ENCODE data around the gene HPD. TPM values are rescaled to one million over a fixed set of nuclear protein-coding genes. Genes with fewer than 3 reads are reported as not detected.
A peak's percentile ranks its signal among the peaks of the same experiment; 100 is the strongest.

The HPD gene
- total RNA-seq, 2 experiments from 2014 or later, result not detected

GRCh38 chr12:121838126-121838525 is 20.5 kb downstream of the HPD start:
- Mint-ChIP-seq H3K27me3 (ENCODE audit: low read depth) (no peaks in the 10 kb centered on the region), H3K9me3 (no peaks in the 10 kb centered on the region), H3K27ac (no peak overlapping the region), H3K4me1 (ENCODE audit: low read depth) (peaks cover 11% of the 10 kb centered on the region), H3K4me3 (no peak overlapping the region), H3K36me3 (ENCODE audit: low read depth) (no peaks in the 10 kb centered on the region)
- intact Hi-C loops (cut with micrococcal nuclease), result loop anchor here (2.0 kb wide), 1 partner anchor 241 kb away; the partner anchor contains the start of gene MLXIP
- CTCF ChIA-PET, result interaction anchor here (1.0 to 5.2 kb wide), 4 partner anchors 14 to 50 kb away, joined by 4 to 32 read pairs (median 13); partner anchors contain the start of genes PSMD9 and RHOF
- DNase-seq, result no peak

- intact Hi-C loops (cut with micrococcal nuclease), result loop anchor here (2.0 kb wide), 1 partner anchor 241 kb away; the partner anchor contains the start of gene MLXIP
- CTCF ChIA-PET, result interaction anchor here (1.0 to 5.2 kb wide), 4 partner anchors 14 to 51 kb away, joined by 4 to 32 read pairs (median 13); partner anchors contain the start of genes PSMD9 and RHOF
- Mint-ChIP-seq H3K27ac (no peak overlapping the region), H3K27me3 (ENCODE audit: low read depth) (no peaks in the 10 kb centered on the region), H3K4me3 (no peak overlapping the region), H3K4me1 (ENCODE audit: low read depth) (peaks cover 11% of the 10 kb centered on the region), H3K36me3 (ENCODE audit: low read depth) (no peaks in the 10 kb centered on the region), H3K9me3 (no peaks in the 10 kb centered on the region)
- DNase-seq, result no peak
Observed at GRCh38 chr12:121837680-121838079, 21.0 kb downstream of the HPD start.

- no peaks in the 10 kb centered on the region for H3K9me3 Mint-ChIP-seq
- H3K27ac Mint-ChIP-seq, result no peak overlapping the region
- CTCF ChIA-PET, result interaction anchor here (0.6 to 1.7 kb wide), 4 partner anchors 20 to 135 kb away, joined by 3 to 6 read pairs (median 5); partner anchors contain the start of gene RHOF
- H3K4me1 Mint-ChIP-seq (ENCODE audit: low read depth), result no peaks in the 10 kb centered on the region
- intact Hi-C loops (cut with micrococcal nuclease), result no loop called here
- no peak overlapping the region for H3K4me3 Mint-ChIP-seq
- no peaks in the 10 kb centered on the region for H3K27me3 Mint-ChIP-seq (ENCODE audit: low read depth)
- peaks cover 16% of the 10 kb centered on the region for H3K36me3 Mint-ChIP-seq (ENCODE audit: low read depth)
- DNase-seq, result no peak
Observed at GRCh38 chr12:121831571-121832245, 27.0 kb downstream of the HPD start.

GRCh38 chr12:121830588-121831265 is 27.9 kb downstream of the HPD start:
- Mint-ChIP-seq H3K27me3 (ENCODE audit: low read depth) (no peaks in the 10 kb centered on the region), H3K4me3 (no peak overlapping the region), H3K27ac (no peak overlapping the region), H3K36me3 (ENCODE audit: low read depth) (peaks cover 20% of the 10 kb centered on the region), H3K9me3 (no peaks in the 10 kb centered on the region), H3K4me1 (ENCODE audit: low read depth) (no peaks in the 10 kb centered on the region)
- CTCF ChIA-PET, result interaction anchor here (1.5 kb wide), 1 partner anchor 37 kb away, joined by 6 read pairs; the partner anchor contains the start of gene RHOF
- intact Hi-C loops (cut with micrococcal nuclease), result no loop called here
- DNase-seq, result no peak

GRCh38 chr12:121830134-121830533 is 28.5 kb downstream of the HPD start:
- Mint-ChIP-seq H3K4me3 (no peak overlapping the region), H3K36me3 (ENCODE audit: low read depth) (peaks cover 20% of the 10 kb centered on the region), H3K9me3 (no peaks in the 10 kb centered on the region), H3K4me1 (ENCODE audit: low read depth) (no peaks in the 10 kb centered on the region), H3K27me3 (ENCODE audit: low read depth) (no peaks in the 10 kb centered on the region), H3K27ac (no peak overlapping the region)
- CTCF ChIA-PET, result interaction anchor here (1.0 kb wide), 1 partner anchor 18 kb away, joined by 3 read pairs; no protein-coding TSS in a partner anchor
- intact Hi-C loops (cut with micrococcal nuclease), result no loop called here
- no peak for DNase-seq

- Mint-ChIP-seq H3K27me3 (ENCODE audit: low read depth) (no peaks in the 10 kb centered on the region), H3K36me3 (ENCODE audit: low read depth) (peaks cover 20% of the 10 kb centered on the region), H3K9me3 (no peaks in the 10 kb centered on the region), H3K27ac (peak overlapping the region; percentile 36), H3K4me3 (no peak overlapping the region), H3K4me1 (ENCODE audit: low read depth) (no peaks in the 10 kb centered on the region)
- intact Hi-C loops (cut with micrococcal nuclease), result no loop called here
- CTCF ChIA-PET, result interaction anchor here (1.0 kb wide), 1 partner anchor 18 kb away, joined by 3 read pairs; no protein-coding TSS in a partner anchor
- DNase-seq, result no peak
Observed at GRCh38 chr12:121829250-121829918, 29.3 kb downstream of the HPD start.

- H3K27ac Mint-ChIP-seq, result peak overlapping the region; percentile 61
- no peaks in the 10 kb centered on the region for H3K27me3 Mint-ChIP-seq (ENCODE audit: low read depth)
- H3K36me3 Mint-ChIP-seq (ENCODE audit: low read depth), result peaks cover 20% of the 10 kb centered on the region
- DNase-seq, result no peak
- H3K4me3 Mint-ChIP-seq, result no peak overlapping the region
- intact Hi-C loops (cut with micrococcal nuclease), result no loop called here
- no peaks in the 10 kb centered on the region for H3K4me1 Mint-ChIP-seq (ENCODE audit: low read depth)
- CTCF ChIA-PET, result interaction anchor here (0.7 kb wide), 1 partner anchor 17 kb away, joined by 3 read pairs; no protein-coding TSS in a partner anchor
- H3K9me3 Mint-ChIP-seq, result no peaks in the 10 kb centered on the region
Observed at GRCh38 chr12:121828826-121829225, 29.8 kb downstream of the HPD start.

GRCh38 chr12:121828306-121828705 is 30.4 kb downstream of the HPD start:
- H3K4me3 Mint-ChIP-seq, result no peak overlapping the region
- H3K9me3 Mint-ChIP-seq, result no peaks in the 10 kb centered on the region
- no peak for DNase-seq
- intact Hi-C loops (cut with micrococcal nuclease), result no loop called here
- no peaks in the 10 kb centered on the region for H3K4me1 Mint-ChIP-seq (ENCODE audit: low read depth)
- H3K27me3 Mint-ChIP-seq (ENCODE audit: low read depth), result no peaks in the 10 kb centered on the region
- CTCF ChIA-PET, result interaction anchor here (0.7 kb wide), 2 partner anchors 16 to 156 kb away, joined by 3 read pairs; no protein-coding TSS in a partner anchor
- peaks cover 24% of the 10 kb centered on the region for H3K36me3 Mint-ChIP-seq (ENCODE audit: low read depth)
- peak overlapping the region; percentile 4 for H3K27ac Mint-ChIP-seq

- CTCF ChIA-PET, result interaction anchor here (0.7 to 3.0 kb wide), 3 partner anchors 16 to 156 kb away, joined by 3 to 16 read pairs (median 4); partner anchors contain the start of gene RHOF
- Mint-ChIP-seq H3K9me3 (no peaks in the 10 kb centered on the region), H3K27ac (peak overlapping the region; percentile 39), H3K4me3 (no peak overlapping the region), H3K36me3 (ENCODE audit: low read depth) (peaks cover 24% of the 10 kb centered on the region), H3K27me3 (ENCODE audit: low read depth) (no peaks in the 10 kb centered on the region), H3K4me1 (ENCODE audit: low read depth) (no peaks in the 10 kb centered on the region)
- intact Hi-C loops (cut with micrococcal nuclease), result no loop called here
- no peak for DNase-seq
Observed at GRCh38 chr12:121827351-121828099, 31.1 kb downstream of the HPD start.

- H3K27me3 Mint-ChIP-seq (ENCODE audit: low read depth), result no peaks in the 10 kb centered on the region
- no peak for DNase-seq
- no peak overlapping the region for H3K4me3 Mint-ChIP-seq
- no peaks in the 10 kb centered on the region for H3K4me1 Mint-ChIP-seq (ENCODE audit: low read depth)
- peak overlapping the region; percentile 50 for H3K27ac Mint-ChIP-seq
- H3K9me3 Mint-ChIP-seq, result no peaks in the 10 kb centered on the region
- intact Hi-C loops (cut with micrococcal nuclease), result no loop called here
- peaks cover 23% of the 10 kb centered on the region for H3K36me3 Mint-ChIP-seq (ENCODE audit: low read depth)
- CTCF ChIA-PET, result interaction anchor here (1.0 to 3.0 kb wide), 3 partner anchors 15 to 61 kb away, joined by 3 to 16 read pairs (median 4); partner anchors contain the start of gene RHOF
Observed at GRCh38 chr12:121826318-121827150, 32.1 kb downstream of the HPD start.

GRCh38 chr12:121825041-121825523 is 33.6 kb downstream of the HPD start:
- H3K9me3 Mint-ChIP-seq, result no peaks in the 10 kb centered on the region
- no peak overlapping the region for H3K27ac Mint-ChIP-seq
- no peak for DNase-seq
- H3K4me1 Mint-ChIP-seq (ENCODE audit: low read depth), result no peaks in the 10 kb centered on the region
- H3K36me3 Mint-ChIP-seq (ENCODE audit: low read depth), result peaks cover 23% of the 10 kb centered on the region
- no peaks in the 10 kb centered on the region for H3K27me3 Mint-ChIP-seq (ENCODE audit: low read depth)
- CTCF ChIA-PET, result interaction anchor here (1.6 to 3.0 kb wide), 2 partner anchors 30 to 63 kb away, joined by 5 to 16 read pairs; partner anchors contain the start of genes PSMD9 and RHOF
- H3K4me3 Mint-ChIP-seq, result no peak overlapping the region
- intact Hi-C loops (cut with micrococcal nuclease), result no loop called here

All from activated naive CD4-positive, alpha-beta T cell treated with anti-CD3 and anti-CD28 coated beads for 36 hours (primary cell).